Spinal cord (tissue), 10 donors: ENCODE data around the gene VGLL1. TPM values are rescaled to one million over a fixed set of nuclear protein-coding genes. Genes with fewer than 3 reads are reported as not detected.

Experiments
- DNase-seq, 6 donors: peaks; one replicate each; pipeline versions ENCODE4 v3.0.0 to v3.0.0-alpha.2; 2013 to 2015; ENCODE audit warnings: low spot score in 6 of 6, low read depth in 4 of 6
- H3K27ac ChIP-seq: one replicate; pipeline ENCODE4 v1.5.1; 2013; ENCODE audit warnings: low read depth, low read length, control low read depth
- H3K27me3 ChIP-seq: one replicate; pipeline ENCODE4 v1.6.1; 2013; ENCODE audit warnings: low read length; ENCODE audit not compliant: control insufficient read depth, insufficient read depth
- H3K36me3 ChIP-seq: one replicate; pipeline ENCODE4 v1.6.1; 2013; ENCODE audit warnings: low read length; ENCODE audit not compliant: control insufficient read depth, insufficient read depth
- H3K4me1 ChIP-seq: one replicate; pipeline ENCODE4 v1.6.1; 2013; ENCODE audit warnings: low read length; ENCODE audit not compliant: control insufficient read depth, insufficient read depth
- H3K4me3 ChIP-seq: one replicate; pipeline ENCODE4 v1.5.1; 2013; ENCODE audit warnings: low read depth, low read length, control low read depth
- H3K9me3 ChIP-seq: one replicate; pipeline ENCODE4 v1.6.1; 2013; ENCODE audit warnings: low read length; ENCODE audit not compliant: control insufficient read depth, insufficient read depth
- WGBS: methylation state at CpG from one replicate; pipeline ENCODE4 v1.1.5; 2013; ENCODE audit warnings: missing lambda C conversion rate; ENCODE audit not compliant: insufficient coverage; 5-methylcytosine and 5-hydroxymethylcytosine counted together
- polyA plus RNA-seq, 2 donors: library from polyadenylated mRNA; unstranded; fragments of 120-200 nt; gene quantifications; one replicate each; pipeline ENCODE4 v1.2.1, GENCODE V29; 2013; ENCODE audit not compliant: insufficient read length in 2 of 2
- total RNA-seq, 2 donors: library from RNA; depleted of rRNA in 1 of 2; stranded (reverse); fragments of 120-200 nt in 1 of 2; fragments of >200 nt in 1 of 2; gene quantifications; one replicate each; pipeline versions ENCODE4 v1.2.3 to v1.2.4, GENCODE V29; 2013 to 2014
- donor health status: healthy.

Gene VGLL1
- total and polyA plus RNA-seq, 4 donors = not detected

DNA sequence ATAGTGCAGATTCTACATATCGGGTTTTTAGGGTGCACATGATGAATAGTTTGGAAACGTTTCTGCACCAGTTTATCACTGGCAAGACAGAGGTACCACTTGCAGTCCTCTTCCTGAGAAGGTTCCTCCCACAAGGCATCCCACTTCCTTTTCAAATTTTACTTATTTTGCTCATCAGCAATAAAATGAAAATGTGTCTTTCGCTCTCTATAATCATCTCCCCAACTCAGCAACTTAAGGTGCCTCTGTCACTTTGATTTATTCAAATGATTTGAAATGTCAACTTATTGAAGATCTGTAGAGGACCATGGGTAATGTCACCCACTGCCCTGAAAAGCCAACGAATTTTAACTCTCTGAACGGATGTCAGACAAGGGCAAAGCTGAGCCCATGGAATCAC, 53.2 kb downstream of the VGLL1 start:
- Histone ChIP-seq H3K4me1 (no peaks in the 10 kb centered on the region), H3K9me3 (no peaks in the 10 kb centered on the region), H3K36me3 (no peaks in the 10 kb centered on the region), H3K4me3 (no peak overlapping the region), H3K27ac (no peak overlapping the region), H3K27me3 (no peaks in the 10 kb centered on the region)
- DNase-seq = no peak
- 43% methylated on average over 2 of the region's 5 CpGs for WGBS

DNA sequence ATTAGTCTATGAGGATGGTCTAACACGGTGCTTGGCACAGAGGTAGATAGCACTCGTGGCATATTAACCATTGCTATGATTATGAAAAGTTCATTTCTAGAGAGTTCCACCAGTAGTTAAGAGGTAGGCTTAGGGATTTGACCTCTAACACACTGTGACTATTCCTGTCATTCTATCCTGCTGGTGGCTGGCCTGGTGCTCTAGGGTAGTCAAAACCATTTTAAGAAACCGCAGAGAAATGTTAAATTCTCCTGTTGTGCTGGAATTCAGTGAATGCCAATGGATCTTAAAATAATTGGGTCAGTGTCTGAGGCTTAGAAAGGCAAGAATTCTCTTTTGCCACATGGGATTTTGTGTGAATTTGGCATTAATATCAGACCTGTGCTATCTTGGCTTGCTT, 53.9 kb downstream of the VGLL1 start:
- Histone ChIP-seq H3K27me3 (no peaks in the 10 kb centered on the region), H3K4me1 (no peaks in the 10 kb centered on the region), H3K4me3 (no peak overlapping the region), H3K27ac (no peak overlapping the region), H3K36me3 (no peaks in the 10 kb centered on the region), H3K9me3 (no peaks in the 10 kb centered on the region)
- WGBS = 43% methylated on average over 2 of the region's 3 CpGs
- DNase-seq = no peak

DNA sequence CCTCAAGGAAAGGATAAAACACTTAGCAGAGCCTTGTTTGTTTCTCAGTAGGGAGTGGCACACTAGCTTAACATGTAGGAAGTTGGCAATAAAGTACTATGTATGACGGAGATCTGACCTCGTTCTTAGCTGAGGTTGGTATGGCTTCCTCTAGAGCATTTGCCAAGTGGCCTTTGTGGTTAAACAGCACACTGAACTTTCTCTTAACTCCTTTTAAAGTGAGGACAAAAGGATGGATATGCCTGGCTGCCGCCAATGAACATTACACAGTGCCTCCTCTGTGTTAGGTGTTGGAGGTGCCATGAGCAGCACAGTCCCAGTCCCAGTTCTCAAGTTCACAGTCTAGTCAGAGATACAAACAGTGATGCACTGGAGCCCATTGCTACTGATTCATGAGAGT, 54.4 kb downstream of the VGLL1 start:
- 80% methylated on average over 1 of the region's 3 CpGs for WGBS
- DNase-seq = peak in 2 of 6 donors; percentile 4 to 18
- Histone ChIP-seq H3K27ac (no peak overlapping the region), H3K36me3 (no peaks in the 10 kb centered on the region), H3K4me1 (no peaks in the 10 kb centered on the region), H3K4me3 (no peak overlapping the region), H3K9me3 (no peaks in the 10 kb centered on the region), H3K27me3 (no peaks in the 10 kb centered on the region)

DNA sequence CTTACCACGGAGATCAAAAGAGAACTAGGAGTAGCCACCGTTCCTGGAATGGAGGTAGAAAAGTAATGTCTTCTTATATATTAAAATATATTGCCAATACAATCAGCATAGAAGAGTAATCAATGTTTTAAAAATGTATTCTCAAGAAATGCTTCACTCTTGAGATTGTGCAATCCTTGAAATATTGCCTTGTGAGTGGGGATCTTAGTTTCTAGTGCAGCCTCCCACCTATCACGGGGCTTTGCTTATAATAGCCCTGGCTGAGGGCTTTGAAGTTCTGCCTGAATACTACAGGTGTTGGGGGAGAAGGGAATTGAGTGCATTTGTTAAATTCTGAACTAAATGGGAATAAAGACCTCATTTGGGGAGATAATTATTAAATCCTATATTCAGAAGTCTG, 55.5 kb downstream of the VGLL1 start:
- H3K4me1 ChIP-seq = no peaks in the 10 kb centered on the region
- DNase-seq = no peak
- H3K27me3 ChIP-seq = no peaks in the 10 kb centered on the region
- H3K9me3 ChIP-seq = no peaks in the 10 kb centered on the region
- no peak overlapping the region for H3K4me3 ChIP-seq
- no peak overlapping the region for H3K27ac ChIP-seq
- 60% methylated on average over 1 of the region's 3 CpGs for WGBS
- H3K36me3 ChIP-seq = no peaks in the 10 kb centered on the region

DNA sequence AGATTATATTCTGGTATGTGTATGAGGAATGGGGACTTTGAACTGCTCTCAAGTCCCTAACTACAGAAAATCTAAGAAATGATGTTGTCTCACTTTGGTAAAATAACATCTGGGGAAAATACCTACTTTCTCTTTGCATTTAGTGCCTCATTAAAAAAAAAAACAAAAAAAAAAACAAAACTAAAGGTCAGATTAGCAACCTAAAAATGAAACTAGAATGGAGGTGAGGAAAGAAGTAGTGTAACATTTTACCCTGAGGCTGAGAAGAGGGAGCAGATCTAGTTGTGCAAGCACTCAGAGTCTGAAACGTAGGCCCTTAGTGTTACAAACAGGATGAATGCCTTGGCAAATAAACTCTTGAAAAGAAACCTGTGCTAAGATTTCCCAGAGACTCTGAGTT, 56.0 kb downstream of the VGLL1 start:
- Histone ChIP-seq H3K9me3 (no peaks in the 10 kb centered on the region), H3K27me3 (no peaks in the 10 kb centered on the region), H3K36me3 (no peaks in the 10 kb centered on the region), H3K4me1 (no peaks in the 10 kb centered on the region), H3K27ac (no peak overlapping the region), H3K4me3 (no peak overlapping the region)
- no peak for DNase-seq
- 78% methylated on average over 1 of the region's 1 CpG for WGBS

DNA sequence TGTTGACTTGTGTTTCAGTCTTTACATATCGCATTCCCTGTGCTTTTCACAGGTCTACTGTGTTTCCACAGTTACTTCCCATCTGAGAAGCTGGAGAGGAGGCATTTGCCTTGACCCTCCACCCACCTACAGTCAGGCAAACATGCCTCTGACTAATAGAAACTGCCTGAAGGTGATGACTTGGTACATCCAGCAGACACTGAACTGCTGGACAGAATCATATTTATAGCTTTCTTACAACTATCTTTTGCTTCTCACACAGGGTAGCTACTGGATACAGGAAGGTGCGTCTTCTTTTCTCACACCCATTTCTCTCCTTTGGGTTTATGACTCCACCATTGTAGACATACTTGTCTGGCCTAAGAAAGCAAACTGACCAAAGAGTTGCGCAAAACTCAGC, 58.0 kb downstream of the VGLL1 start:
- Histone ChIP-seq H3K36me3 (no peaks in the 10 kb centered on the region), H3K4me3 (no peak overlapping the region), H3K4me1 (no peaks in the 10 kb centered on the region), H3K27ac (no peak overlapping the region), H3K9me3 (no peaks in the 10 kb centered on the region), H3K27me3 (no peaks in the 10 kb centered on the region)
- WGBS = 74% methylated on average over 2 of the region's 3 CpGs
- DNase-seq = no peak

DNA sequence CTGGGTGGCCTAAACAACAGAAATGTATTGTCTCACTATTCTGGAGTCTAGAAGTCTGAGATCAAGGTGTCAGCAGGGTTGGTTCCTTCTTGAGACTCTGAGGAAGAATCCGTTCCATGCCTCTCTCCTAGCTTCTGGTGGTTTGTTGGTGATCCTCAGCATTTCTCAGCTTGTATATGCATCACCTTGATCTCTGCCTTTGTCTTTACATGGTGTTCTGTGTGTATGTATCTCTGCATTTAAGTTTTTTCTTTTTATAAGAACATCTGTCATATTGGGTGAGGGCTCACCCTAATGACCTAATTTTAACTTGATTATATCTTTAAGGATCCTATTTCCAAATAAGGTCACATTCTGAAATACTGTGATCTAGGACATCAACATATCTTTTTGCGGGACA, 65.3 kb downstream of the VGLL1 start:
- no peaks in the 10 kb centered on the region for H3K4me1 ChIP-seq
- WGBS = 40% methylated on average over 1 of the region's 2 CpGs
- H3K27ac ChIP-seq = no peak overlapping the region
- DNase-seq = no peak
- peaks cover 3% of the 10 kb centered on the region for H3K27me3 ChIP-seq
- no peak overlapping the region for H3K4me3 ChIP-seq
- no peaks in the 10 kb centered on the region for H3K36me3 ChIP-seq
- no peaks in the 10 kb centered on the region for H3K9me3 ChIP-seq

DNA sequence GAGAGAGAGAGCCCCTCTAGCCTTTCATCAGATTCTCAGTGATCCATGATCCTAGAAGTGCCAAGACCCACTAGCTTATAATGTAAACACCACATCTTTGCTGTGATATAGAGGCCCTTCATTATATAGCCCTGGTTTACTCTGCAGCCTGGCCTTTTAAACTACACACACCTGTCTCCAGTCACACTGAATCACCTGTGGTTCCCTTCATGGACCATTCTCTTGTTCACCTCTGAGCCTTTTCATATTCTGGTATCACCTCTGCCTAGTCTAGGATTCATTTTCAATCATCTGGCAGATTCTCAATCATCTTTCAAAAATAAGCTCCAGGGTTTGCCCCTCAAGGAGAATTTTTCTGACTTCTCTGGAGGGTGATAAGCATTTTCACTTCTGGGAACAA, 65.9 kb downstream of the VGLL1 start:
- no peaks in the 10 kb centered on the region for H3K9me3 ChIP-seq
- no peaks in the 10 kb centered on the region for H3K36me3 ChIP-seq
- H3K27me3 ChIP-seq = peaks cover 3% of the 10 kb centered on the region

DNA sequence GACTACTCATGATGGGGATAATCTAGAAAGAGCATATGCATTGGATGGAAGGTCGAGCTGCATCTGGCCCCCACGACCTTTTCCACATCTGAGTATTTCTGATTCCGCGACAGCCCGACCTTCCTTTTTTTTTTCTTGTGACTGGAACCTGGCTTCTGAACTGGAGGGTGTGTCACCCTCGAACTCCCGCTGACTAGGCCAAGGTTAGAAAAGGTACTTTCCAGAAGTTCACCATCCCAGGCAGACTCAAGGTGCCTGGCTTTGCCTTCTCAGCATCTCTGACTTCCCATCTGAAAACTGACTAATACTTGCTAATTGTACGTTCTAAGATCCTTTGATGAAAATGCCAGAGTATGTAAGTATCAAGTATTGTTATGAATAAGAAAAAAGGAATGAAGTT, 66.6 kb downstream of the VGLL1 start:
- Histone ChIP-seq H3K27ac (no peak overlapping the region), H3K4me3 (no peak overlapping the region), H3K27me3 (peaks cover 3% of the 10 kb centered on the region), H3K4me1 (no peaks in the 10 kb centered on the region), H3K9me3 (no peaks in the 10 kb centered on the region), H3K36me3 (no peaks in the 10 kb centered on the region)
- no peak for DNase-seq
- whole genome bisulfite sequencing = 81% methylated on average over 7 of the region's 8 CpGs

More for the DNA sequence above, 65.9 kb downstream of the VGLL1 start:
- Histone ChIP-seq H3K27ac (no peak overlapping the region), H3K4me3 (no peak overlapping the region), H3K4me1 (no peaks in the 10 kb centered on the region)
- no peak for DNase-seq

DNA sequence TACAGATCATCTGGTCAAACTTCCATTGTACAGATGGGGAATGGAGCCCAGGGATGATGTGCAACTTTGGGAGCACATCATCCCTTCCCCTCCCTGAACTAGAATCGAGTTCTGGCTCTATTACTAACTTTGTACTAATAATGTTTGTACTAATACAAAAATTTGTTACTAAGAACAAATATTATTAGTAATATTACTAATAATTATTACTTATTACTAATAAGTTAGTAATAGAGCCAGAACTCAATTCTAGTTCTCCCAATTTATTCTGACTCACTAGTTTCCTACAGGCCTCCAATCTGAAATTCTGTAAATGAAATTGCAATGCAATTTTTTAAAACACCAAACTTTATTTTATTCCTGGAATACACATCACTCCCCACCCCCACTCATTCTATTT, 68.0 kb downstream of the VGLL1 start:
- peaks cover 3% of the 10 kb centered on the region for H3K27me3 ChIP-seq
- no peak for DNase-seq
- H3K27ac ChIP-seq = no peak overlapping the region
- no peaks in the 10 kb centered on the region for H3K36me3 ChIP-seq
- no peaks in the 10 kb centered on the region for H3K9me3 ChIP-seq
- no CpG with 5 or more reads among the region's 1 CpG for WGBS
- no peaks in the 10 kb centered on the region for H3K4me1 ChIP-seq
- H3K4me3 ChIP-seq = no peak overlapping the region
